ENCODE results near the gene TMEM132C.

DNA sequence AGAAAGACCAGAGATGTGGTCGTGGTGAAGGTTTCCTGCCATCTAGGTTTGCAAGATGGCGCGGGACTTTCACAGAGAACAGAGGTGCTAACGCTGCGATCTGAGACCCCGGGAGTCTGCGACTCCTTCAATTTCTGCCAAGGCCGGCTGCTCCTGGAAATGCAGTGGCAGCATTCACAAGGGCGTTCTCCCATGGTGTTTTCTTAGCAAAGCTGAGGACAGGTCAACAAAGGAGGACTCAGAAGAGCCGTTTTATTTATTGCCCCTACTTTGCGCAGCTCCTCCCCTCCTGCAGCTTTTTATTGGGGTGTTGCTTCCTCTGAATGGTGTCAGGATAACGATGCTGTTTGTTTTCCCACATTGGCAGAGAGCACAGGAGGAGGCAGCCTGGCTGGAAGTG, 86.3 kb downstream of the TMEM132C start:
- TF ChIP-seq YY1 (IDR thresholded peaks at IDR 0.05), result no peak
- TF ChIP-seq CTCF (IDR thresholded peaks at IDR 0.05; ENCODE audit: low read depth, low read length, missing input control), result no peak
- TF ChIP-seq MAX (IDR thresholded peaks at IDR 0.05), result no peak
- TF ChIP-seq GABPA (IDR thresholded peaks at IDR 0.05 in 1 of 2, conservative IDR thresholded peaks at IDR 0.05 in 1 of 2), result no peak
- no peak for TF ChIP-seq TAF1 (conservative IDR thresholded peaks at IDR 0.05)
- no peak for TF ChIP-seq SP1 (IDR thresholded peaks at IDR 0.05)
- TF ChIP-seq FOXA1 (IDR thresholded peaks at IDR 0.05), result no peak
- no peak for TF ChIP-seq ATF3 (IDR thresholded peaks at IDR 0.05)
- TF ChIP-seq HNF4A (conservative IDR thresholded peaks at IDR 0.05), result no peak
- TF ChIP-seq, protein P1, sequence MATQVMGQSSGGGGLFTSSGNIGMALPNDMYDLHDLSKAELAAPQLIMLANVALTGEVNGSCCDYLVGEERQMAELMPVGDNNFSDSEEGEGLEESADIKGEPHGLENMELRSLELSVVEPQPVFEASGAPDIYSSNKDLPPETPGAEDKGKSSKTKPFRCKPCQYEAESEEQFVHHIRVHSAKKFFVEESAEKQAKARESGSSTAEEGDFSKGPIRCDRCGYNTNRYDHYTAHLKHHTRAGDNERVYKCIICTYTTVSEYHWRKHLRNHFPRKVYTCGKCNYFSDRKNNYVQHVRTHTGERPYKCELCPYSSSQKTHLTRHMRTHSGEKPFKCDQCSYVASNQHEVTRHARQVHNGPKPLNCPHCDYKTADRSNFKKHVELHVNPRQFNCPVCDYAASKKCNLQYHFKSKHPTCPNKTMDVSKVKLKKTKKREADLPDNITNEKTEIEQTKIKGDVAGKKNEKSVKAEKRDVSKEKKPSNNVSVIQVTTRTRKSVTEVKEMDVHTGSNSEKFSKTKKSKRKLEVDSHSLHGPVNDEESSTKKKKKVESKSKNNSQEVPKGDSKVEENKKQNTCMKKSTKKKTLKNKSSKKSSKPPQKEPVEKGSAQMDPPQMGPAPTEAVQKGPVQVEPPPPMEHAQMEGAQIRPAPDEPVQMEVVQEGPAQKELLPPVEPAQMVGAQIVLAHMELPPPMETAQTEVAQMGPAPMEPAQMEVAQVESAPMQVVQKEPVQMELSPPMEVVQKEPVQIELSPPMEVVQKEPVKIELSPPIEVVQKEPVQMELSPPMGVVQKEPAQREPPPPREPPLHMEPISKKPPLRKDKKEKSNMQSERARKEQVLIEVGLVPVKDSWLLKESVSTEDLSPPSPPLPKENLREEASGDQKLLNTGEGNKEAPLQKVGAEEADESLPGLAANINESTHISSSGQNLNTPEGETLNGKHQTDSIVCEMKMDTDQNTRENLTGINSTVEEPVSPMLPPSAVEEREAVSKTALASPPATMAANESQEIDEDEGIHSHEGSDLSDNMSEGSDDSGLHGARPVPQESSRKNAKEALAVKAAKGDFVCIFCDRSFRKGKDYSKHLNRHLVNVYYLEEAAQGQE (IDR thresholded peaks at IDR 0.05), result no peak
- no peak for TF ChIP-seq HNF4G (IDR thresholded peaks at IDR 0.05)

Data from liver (tissue), 3 donors.